ENCODE measurements around the gene ADAMTS14.

Gene ADAMTS14

DNA sequence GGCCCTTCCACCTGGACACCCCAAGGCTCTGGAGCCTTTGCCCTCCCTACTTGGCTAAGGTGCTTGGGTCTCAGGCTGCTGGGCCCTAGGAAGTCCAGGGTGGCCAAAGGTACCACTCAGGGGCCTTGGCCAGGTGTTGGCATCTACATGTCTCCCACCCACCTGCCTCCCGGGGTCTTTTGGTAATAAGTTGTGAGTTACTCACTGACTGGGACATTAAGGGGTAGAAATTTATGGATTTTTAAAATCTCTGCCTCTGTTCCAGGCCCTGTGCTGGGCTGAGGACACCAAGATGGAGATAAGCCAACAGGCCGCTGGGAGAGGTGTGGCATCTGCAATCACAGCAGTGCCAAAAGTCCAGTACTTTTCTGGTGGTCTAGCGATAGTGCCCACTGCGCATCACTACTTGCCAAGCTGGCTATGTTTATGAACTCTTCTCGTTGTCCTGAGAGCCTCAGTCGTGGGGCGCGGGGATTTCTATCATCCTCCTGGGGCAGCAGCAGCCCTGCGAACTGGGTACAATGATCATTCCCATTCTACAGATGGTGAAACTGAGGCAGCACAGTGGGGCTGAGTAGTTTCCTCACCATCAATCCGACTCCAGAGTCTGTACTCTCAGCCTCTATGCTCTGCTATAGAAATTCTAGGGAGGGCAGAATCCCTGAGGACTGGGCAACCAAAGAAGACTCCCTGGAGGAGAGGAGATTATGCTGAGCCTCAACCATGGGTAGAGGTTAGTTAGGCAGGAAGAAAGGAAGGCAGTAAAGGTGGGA lies 76.7 kb downstream of the ADAMTS14 start:
- no peak for DNase-seq (ENCODE audit: low spot score)
- TF ChIP-seq, protein P1, sequence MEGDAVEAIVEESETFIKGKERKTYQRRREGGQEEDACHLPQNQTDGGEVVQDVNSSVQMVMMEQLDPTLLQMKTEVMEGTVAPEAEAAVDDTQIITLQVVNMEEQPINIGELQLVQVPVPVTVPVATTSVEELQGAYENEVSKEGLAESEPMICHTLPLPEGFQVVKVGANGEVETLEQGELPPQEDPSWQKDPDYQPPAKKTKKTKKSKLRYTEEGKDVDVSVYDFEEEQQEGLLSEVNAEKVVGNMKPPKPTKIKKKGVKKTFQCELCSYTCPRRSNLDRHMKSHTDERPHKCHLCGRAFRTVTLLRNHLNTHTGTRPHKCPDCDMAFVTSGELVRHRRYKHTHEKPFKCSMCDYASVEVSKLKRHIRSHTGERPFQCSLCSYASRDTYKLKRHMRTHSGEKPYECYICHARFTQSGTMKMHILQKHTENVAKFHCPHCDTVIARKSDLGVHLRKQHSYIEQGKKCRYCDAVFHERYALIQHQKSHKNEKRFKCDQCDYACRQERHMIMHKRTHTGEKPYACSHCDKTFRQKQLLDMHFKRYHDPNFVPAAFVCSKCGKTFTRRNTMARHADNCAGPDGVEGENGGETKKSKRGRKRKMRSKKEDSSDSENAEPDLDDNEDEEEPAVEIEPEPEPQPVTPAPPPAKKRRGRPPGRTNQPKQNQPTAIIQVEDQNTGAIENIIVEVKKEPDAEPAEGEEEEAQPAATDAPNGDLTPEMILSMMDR (IDR thresholded peaks at IDR 0.05; ENCODE audit: extremely low read depth, missing control alignments): no peak

DNA sequence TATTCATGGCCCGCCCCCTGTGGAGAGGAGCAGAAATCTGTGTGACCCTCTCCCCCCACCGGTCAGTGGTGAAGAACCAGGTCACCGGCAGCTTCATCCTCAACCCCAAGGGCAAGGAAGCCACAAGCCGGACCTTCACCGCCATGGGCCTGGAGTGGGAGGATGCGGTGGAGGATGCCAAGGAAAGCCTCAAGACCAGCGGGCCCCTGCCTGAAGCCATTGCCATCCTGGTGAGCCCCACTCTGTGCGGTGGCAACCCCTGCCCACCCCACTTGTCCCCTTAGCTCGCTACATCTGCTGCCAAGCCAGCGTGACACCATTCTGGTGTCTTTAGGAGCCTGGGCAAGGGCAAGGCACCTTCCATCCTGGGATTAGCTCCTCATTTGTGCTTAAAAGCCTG lies 77.5 kb downstream of the ADAMTS14 start:
- no peak for DNase-seq (ENCODE audit: low spot score)

DNA sequence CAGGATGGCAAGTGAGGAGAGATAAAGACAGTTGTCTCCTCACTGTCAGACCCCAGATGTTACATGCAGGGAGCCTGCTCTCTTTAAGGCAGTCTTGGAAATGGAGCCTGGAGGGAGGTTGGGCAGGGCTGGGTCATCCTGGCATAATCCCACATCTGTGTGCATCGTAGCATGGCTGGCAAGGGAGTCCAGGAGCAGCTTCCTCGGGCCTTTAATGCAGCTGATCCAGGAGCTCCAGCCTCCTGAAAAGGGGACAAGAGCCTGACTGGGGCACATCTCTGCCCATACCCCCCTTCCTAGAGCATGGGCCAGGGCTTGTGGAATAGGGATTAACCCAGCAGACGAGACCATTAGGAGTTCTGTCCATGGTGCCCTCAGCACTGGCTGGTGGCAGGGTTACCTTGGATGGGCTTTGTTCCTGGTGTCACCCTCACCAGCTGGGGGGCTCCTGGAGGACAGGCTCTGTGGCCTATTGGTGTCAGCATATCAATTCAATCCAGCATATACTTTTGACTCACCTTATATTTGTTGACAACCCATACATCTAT lies 77.9 kb downstream of the ADAMTS14 start:
- TF ChIP-seq, protein P1 (IDR thresholded peaks at IDR 0.05; ENCODE audit: extremely low read depth, missing control alignments): no peak
- no peak for DNase-seq (ENCODE audit: low spot score)

More for the DNA sequence above, 77.5 kb downstream of the ADAMTS14 start:
- TF ChIP-seq, protein P1 (IDR thresholded peaks at IDR 0.05; ENCODE audit: extremely low read depth, missing control alignments): no peak

DNA sequence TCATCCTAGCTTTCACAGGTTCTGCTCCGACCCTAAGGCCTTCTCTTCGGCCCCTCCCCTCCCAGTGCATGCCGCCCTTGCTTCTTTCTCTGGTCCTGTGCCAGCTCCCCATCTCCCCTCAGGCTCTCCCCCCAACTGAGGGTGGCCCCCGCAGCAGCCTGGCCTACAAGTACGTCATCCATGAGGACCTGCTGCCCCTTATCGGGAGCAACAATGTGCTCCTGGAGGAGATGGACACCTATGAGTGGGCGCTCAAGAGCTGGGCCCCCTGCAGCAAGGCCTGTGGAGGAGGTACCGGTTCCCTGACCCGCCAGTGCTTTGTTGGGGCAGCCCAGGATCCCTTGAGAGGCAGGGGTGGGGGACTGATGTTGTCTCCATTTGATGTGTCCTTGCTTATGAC lies 79.0 kb downstream of the ADAMTS14 start:
- no peak for DNase-seq (ENCODE audit: low spot score)
- TF ChIP-seq, protein P1 (IDR thresholded peaks at IDR 0.05; ENCODE audit: extremely low read depth, missing control alignments): no peak

DNA sequence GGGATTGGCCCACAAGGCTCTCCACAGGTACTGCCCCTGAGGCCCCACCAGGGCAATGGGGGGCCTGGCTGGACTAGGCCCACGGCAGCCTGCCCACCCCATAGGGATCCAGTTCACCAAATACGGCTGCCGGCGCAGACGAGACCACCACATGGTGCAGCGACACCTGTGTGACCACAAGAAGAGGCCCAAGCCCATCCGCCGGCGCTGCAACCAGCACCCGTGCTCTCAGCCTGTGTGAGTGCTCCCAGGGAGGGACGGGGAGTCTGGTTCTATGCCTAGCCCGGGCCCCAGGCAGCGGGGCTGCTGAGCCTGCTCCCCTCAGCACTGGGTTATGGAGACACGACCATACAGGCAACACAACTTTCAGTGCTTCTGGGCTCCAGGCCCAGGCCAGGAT lies 79.7 kb downstream of the ADAMTS14 start:
- TF ChIP-seq, protein P1 (IDR thresholded peaks at IDR 0.05; ENCODE audit: extremely low read depth, missing control alignments): no peak

DNA sequence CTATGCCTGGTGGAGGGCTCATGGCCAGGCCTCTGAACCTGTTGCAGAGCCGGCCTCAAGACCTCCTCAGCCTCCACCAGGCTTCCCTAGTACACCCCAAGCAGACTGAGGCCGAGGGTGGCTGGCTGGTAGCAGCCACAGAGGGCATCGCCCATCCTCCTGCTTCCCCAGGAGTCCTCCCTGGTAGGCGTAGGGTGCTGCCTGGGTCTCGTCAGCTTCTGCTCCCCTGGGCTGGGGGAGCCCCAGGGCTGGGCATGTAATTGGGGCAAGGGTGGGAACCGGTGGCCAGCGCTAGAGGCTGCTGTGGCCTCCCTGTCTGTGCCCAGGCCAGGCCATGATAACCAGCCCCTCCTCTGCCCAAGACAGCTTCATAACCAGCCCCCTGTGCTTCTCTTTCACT lies 80.3 kb downstream of the ADAMTS14 start:
- TF ChIP-seq, protein P1 (IDR thresholded peaks at IDR 0.05; ENCODE audit: extremely low read depth, missing control alignments): no peak
- DNase-seq (ENCODE audit: low spot score): no peak

More for the DNA sequence above, 79.7 kb downstream of the ADAMTS14 start:
- DNase-seq (ENCODE audit: low spot score): no peak

DNA sequence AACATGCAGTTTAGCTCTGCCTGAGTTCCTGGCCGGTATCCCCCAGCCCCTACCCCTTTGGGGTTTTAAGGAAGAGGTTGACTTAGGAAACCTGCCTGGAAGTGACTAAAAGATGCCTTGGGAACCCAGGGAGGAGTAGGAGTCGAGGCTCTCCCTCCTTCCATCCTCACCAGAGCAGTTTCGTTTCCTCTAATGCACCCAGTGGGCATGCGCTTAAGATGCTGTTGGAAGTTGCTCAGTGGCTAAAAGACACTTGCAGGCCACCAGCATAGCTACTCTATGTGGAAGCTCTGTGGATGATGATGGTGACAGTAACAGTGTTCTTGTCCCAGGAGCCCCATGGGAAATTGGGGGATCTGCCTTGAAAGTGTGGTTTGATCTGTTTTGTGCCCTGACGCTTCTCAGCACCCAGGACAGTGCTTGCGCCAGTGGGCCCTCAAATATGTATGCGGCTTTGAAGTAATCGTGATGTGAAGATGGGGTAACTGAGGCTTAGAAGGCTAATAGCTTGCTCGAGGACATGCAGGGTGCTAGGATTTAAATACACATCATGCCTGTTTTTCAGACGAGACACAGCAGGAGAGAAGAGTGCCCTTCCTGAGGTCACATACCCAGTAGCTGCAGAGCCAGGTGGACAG lies 80.8 kb downstream of the ADAMTS14 start:
- TF ChIP-seq, protein P1 (IDR thresholded peaks at IDR 0.05; ENCODE audit: extremely low read depth, missing control alignments): no peak
- no peak for DNase-seq (ENCODE audit: low spot score)
